ENCODE measurements around the gene ZNF780A. TPM values are rescaled to one million over a fixed set of nuclear protein-coding genes. Genes with fewer than 3 reads are reported as not detected.
"Not testable (repeated sequence)": the region's sequence is repeated elsewhere in the genome, so short reads cannot be mapped to it uniquely, and the experiment has no call there.

ZNF780A gene
- total RNA-seq, 2 donors from 2014 or later, result 12.6 to 25.3 TPM

GRCh38 chr19:40055832-40056504, 34.8 kb downstream of the ZNF780A start, which contains the start of gene ZNF780B:
Gene ZNF780B, minus strand, starts transcription at chr19:40056231. Its CDS starts 5,899 bp downstream, at chr19:40050332.
- Mint-ChIP-seq H3K27me3 (peaks cover 6% of the 10 kb centered on the region), H3K36me3 (ENCODE audit: low read depth) (no peaks in the 10 kb centered on the region), H3K9me3 (peaks cover 9% of the 10 kb centered on the region), H3K4me1 (peaks cover 21% of the 10 kb centered on the region), H3K27ac (peak within 1 kb of the TSS; percentile 93), H3K4me3 (peak within 1 kb of the TSS; percentile 97)
- peak; percentile 90 for ATAC-seq (replicated peaks)

GRCh38 chr19:40055049-40055448, 35.7 kb downstream of the ZNF780A start:
- peaks cover 6% of the 10 kb centered on the region for H3K36me3 Mint-ChIP-seq (ENCODE audit: low read depth)
- H3K4me3 Mint-ChIP-seq, result peak overlapping the region; percentile 97
- H3K9me3 Mint-ChIP-seq, result peaks cover 9% of the 10 kb centered on the region
- no peak for ATAC-seq (replicated peaks)
- peaks cover 6% of the 10 kb centered on the region for H3K27me3 Mint-ChIP-seq
- peaks cover 21% of the 10 kb centered on the region for H3K4me1 Mint-ChIP-seq
- no peak overlapping the region for H3K27ac Mint-ChIP-seq

GRCh38 chr19:40054632-40055031, 36.1 kb downstream of the ZNF780A start:
- no peak for ATAC-seq (replicated peaks)
- H3K27me3 Mint-ChIP-seq, result peaks cover 2% of the 10 kb centered on the region
- H3K36me3 Mint-ChIP-seq (ENCODE audit: low read depth), result peaks cover 8% of the 10 kb centered on the region
- H3K27ac Mint-ChIP-seq, result no peak overlapping the region
- H3K4me1 Mint-ChIP-seq, result peaks cover 21% of the 10 kb centered on the region
- H3K4me3 Mint-ChIP-seq, result peak overlapping the region; percentile 97
- H3K9me3 Mint-ChIP-seq, result peaks cover 6% of the 10 kb centered on the region

DNA sequence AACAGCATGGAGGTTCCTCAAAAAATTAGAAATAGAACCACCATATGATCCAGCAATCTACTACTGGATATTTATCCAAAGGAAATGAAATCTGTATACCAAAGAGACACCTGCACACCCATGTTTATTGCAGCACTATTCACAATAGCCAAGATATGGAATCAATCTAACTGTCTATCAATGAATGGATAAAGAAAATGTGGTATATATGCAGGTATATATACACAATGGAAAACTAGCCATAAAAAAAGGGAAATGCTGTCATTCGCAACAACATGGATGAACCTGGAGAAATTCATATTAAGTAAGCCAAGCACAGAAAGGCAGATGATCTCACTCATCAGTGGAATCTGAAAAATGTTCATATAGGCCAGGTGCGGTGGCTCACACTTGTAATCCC, 37.3 kb downstream of the ZNF780A start:
- H3K27ac Mint-ChIP-seq, result no peak overlapping the region
- H3K27me3 Mint-ChIP-seq, result no peaks in the 10 kb centered on the region
- H3K36me3 Mint-ChIP-seq (ENCODE audit: low read depth), result peaks cover 17% of the 10 kb centered on the region
- H3K4me1 Mint-ChIP-seq, result peaks cover 25% of the 10 kb centered on the region
- peak overlapping the region; percentile 97 for H3K4me3 Mint-ChIP-seq
- ATAC-seq (replicated peaks), result no peak
- H3K9me3 Mint-ChIP-seq, result no peaks in the 10 kb centered on the region

GRCh38 chr19:40041718-40042117, 49.0 kb downstream of the ZNF780A start:
- Mint-ChIP-seq H3K36me3 (ENCODE audit: low read depth) (peaks cover 41% of the 10 kb centered on the region), H3K9me3 (peaks cover 22% of the 10 kb centered on the region)
- not testable (repeated sequence) for H3K27ac Mint-ChIP-seq; ATAC-seq (replicated peaks); H3K4me1 Mint-ChIP-seq; H3K4me3 Mint-ChIP-seq; H3K27me3 Mint-ChIP-seq

DNA sequence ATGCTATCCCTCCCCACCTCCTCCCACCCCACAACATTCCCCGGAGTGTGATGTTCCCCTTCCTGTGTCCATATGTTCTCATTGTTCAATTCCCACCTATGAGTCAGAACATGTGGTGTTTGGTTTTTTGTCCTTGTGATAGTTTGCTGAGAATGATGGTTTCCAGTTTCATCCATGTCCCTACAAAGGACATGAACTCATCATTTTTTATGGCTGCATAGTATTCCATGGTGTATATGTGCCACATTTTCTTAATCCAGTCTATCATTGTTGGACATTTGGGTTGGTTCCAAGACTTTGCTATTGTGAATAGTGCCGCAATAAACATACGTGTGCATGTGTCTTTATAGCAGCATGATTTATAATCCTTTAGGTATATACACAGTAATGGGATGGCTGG, 52.7 kb downstream of the ZNF780A start:
- not testable (repeated sequence) for H3K27ac Mint-ChIP-seq; ATAC-seq (replicated peaks); H3K4me1 Mint-ChIP-seq; H3K36me3 Mint-ChIP-seq (ENCODE audit: low read depth); H3K27me3 Mint-ChIP-seq; H3K4me3 Mint-ChIP-seq
- peaks cover 26% of the 10 kb centered on the region for H3K9me3 Mint-ChIP-seq

GRCh38 chr19:40035996-40036395, 54.7 kb downstream of the ZNF780A start:
- Mint-ChIP-seq H3K4me1 (no peaks in the 10 kb centered on the region), H3K27ac (no peak overlapping the region), H3K36me3 (ENCODE audit: low read depth) (no peaks in the 10 kb centered on the region), H3K27me3 (no peaks in the 10 kb centered on the region), H3K9me3 (peaks cover 29% of the 10 kb centered on the region), H3K4me3 (no peak overlapping the region)
- no peak for ATAC-seq (replicated peaks)

- no peak for ATAC-seq (replicated peaks)
- peaks cover 34% of the 10 kb centered on the region for H3K9me3 Mint-ChIP-seq
- H3K4me3 Mint-ChIP-seq, result no peak overlapping the region
Measured at GRCh38 chr19:40033989-40034560, 56.7 kb downstream of the ZNF780A start.

GRCh38 chr19:40026597-40026970, 64.2 kb downstream of the ZNF780A start:
- H3K27me3 Mint-ChIP-seq, result no peaks in the 10 kb centered on the region
- H3K4me1 Mint-ChIP-seq, result no peaks in the 10 kb centered on the region
- H3K36me3 Mint-ChIP-seq (ENCODE audit: low read depth), result no peaks in the 10 kb centered on the region
- H3K9me3 Mint-ChIP-seq, result peaks cover 40% of the 10 kb centered on the region
- no peak overlapping the region for H3K27ac Mint-ChIP-seq
- no peak overlapping the region for H3K4me3 Mint-ChIP-seq
- no peak for ATAC-seq (replicated peaks)

More at GRCh38 chr19:40033989-40034560, 56.7 kb downstream of the ZNF780A start:
- no peaks in the 10 kb centered on the region for H3K27me3 Mint-ChIP-seq
- H3K4me1 Mint-ChIP-seq, result no peaks in the 10 kb centered on the region
- H3K36me3 Mint-ChIP-seq (ENCODE audit: low read depth), result no peaks in the 10 kb centered on the region
- no peak overlapping the region for H3K27ac Mint-ChIP-seq

GRCh38 chr19:40025938-40026596, 64.7 kb downstream of the ZNF780A start:
- Mint-ChIP-seq H3K4me3 (no peak overlapping the region), H3K36me3 (ENCODE audit: low read depth) (no peaks in the 10 kb centered on the region), H3K9me3 (peaks cover 43% of the 10 kb centered on the region), H3K4me1 (no peaks in the 10 kb centered on the region), H3K27ac (no peak overlapping the region), H3K27me3 (no peaks in the 10 kb centered on the region)
- no peak for ATAC-seq (replicated peaks)

GRCh38 chr19:40023969-40024368, 66.8 kb downstream of the ZNF780A start:
- Mint-ChIP-seq H3K4me1 (no peaks in the 10 kb centered on the region), H3K4me3 (no peak overlapping the region), H3K36me3 (ENCODE audit: low read depth) (no peaks in the 10 kb centered on the region), H3K9me3 (peaks cover 39% of the 10 kb centered on the region), H3K27ac (no peak overlapping the region), H3K27me3 (no peaks in the 10 kb centered on the region)
- no peak for ATAC-seq (replicated peaks)

Other genes with a start within 250 kb of the ZNF780A start
- gene FBL, start 244.6 kb downstream of the ZNF780A start, total RNA-seq, result 100 to 1,000 TPM; 513 to 639 TPM
- gene FCGBP, start 156.3 kb downstream of the ZNF780A start, total RNA-seq, result 10 to 100 TPM in 1 of 2 donors, 1 to 10 TPM in 1; 2.1 to 11.3 TPM
- gene PSMC4, start 119.8 kb downstream of the ZNF780A start, total RNA-seq, result 100 to 1,000 TPM in 1 of 2 donors, 10 to 100 TPM in 1; 66.4 to 121 TPM
- gene ZNF546, start 93.9 kb downstream of the ZNF780A start, total RNA-seq, result 10 to 100 TPM in 1 of 2 donors, 1 to 10 TPM in 1; 5.8 to 10.2 TPM
- 10 to 100 TPM; 12.1 to 20.9 TPM for gene ZNF780B, start 34.7 kb downstream of the ZNF780A start, total RNA-seq
- gene MAP3K10, start 100.5 kb upstream of the ZNF780A start, total RNA-seq, result 10 to 100 TPM; 11.1 to 12.9 TPM
- gene TTC9B, start 127.4 kb upstream of the ZNF780A start, total RNA-seq, result 1 to 10 TPM in 1 of 2 donors, not detected in 1; 1.1 TPM
- gene CCNP, start 135.7 kb upstream of the ZNF780A start, total RNA-seq, result under 1 TPM; 0.28 to 0.48 TPM
- gene AKT2, start 194.4 kb upstream of the ZNF780A start, total RNA-seq, result 100 to 1,000 TPM; 123 to 163 TPM